Measurements from ENCODE around the gene MEIOSIN. TPM values are rescaled to one million over a fixed set of nuclear protein-coding genes. Genes with fewer than 3 reads are reported as not detected.
"Not testable (repeated sequence)": the region's sequence is repeated elsewhere in the genome, so short reads cannot be mapped to it uniquely, and the experiment has no call there.

MEIOSIN gene
- total RNA-seq, 1 experiment from 2014 or later = not detected

DNA sequence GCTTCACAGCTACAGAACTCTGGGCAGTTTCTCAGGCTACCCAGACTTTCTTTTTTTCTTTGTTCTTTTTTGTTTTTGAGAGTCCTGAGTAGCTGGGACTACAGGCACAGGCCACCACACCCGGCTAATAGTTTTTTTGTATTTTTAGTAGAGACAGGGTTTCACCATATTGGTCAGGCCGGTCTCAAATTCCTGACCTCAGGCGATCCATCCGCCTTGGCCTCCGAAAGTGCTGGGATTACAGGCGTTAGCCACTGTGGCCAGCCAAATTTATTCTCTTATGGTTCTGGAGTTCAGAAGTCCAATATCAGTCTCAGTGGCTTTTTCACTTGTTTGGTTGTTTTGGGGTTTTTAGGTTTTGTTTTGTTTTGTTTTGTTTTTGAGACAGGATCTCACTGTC is 12.4 kb downstream of the MEIOSIN start:
- TF ChIP-seq EZH2 (IDR thresholded peaks at IDR 0.05; ENCODE audit: borderline replicate concordance, low read depth, low read length, poor library complexity, severe bottlenecking) = no peak
- TF ChIP-seq, protein P1, sequence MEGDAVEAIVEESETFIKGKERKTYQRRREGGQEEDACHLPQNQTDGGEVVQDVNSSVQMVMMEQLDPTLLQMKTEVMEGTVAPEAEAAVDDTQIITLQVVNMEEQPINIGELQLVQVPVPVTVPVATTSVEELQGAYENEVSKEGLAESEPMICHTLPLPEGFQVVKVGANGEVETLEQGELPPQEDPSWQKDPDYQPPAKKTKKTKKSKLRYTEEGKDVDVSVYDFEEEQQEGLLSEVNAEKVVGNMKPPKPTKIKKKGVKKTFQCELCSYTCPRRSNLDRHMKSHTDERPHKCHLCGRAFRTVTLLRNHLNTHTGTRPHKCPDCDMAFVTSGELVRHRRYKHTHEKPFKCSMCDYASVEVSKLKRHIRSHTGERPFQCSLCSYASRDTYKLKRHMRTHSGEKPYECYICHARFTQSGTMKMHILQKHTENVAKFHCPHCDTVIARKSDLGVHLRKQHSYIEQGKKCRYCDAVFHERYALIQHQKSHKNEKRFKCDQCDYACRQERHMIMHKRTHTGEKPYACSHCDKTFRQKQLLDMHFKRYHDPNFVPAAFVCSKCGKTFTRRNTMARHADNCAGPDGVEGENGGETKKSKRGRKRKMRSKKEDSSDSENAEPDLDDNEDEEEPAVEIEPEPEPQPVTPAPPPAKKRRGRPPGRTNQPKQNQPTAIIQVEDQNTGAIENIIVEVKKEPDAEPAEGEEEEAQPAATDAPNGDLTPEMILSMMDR (conservative IDR thresholded peaks at IDR 0.05; ENCODE audit: low read depth, low read length) = no peak
- Histone ChIP-seq H3K4me3 (ENCODE audit: low read depth, low read length, poor library complexity, severe bottlenecking) (no peak overlapping the region), H3K36me3 (ENCODE audit: insufficient read depth, low read length, poor library complexity, severe bottlenecking) (no peaks in the 10 kb centered on the region), H3K27ac (ENCODE audit: low read depth, low read length, poor library complexity, severe bottlenecking) (no peak overlapping the region), H3K27me3 (replicated peaks; ENCODE audit: insufficient read depth, low read depth, low read length, poor library complexity) (no peaks in the 10 kb centered on the region), H3K4me1 (ENCODE audit: insufficient read depth, low read length, poor library complexity, severe bottlenecking) (no peaks in the 10 kb centered on the region), H3K9me3 (ENCODE audit: low read depth, low read length, poor library complexity, severe bottlenecking) (no peaks in the 10 kb centered on the region)
- no peak for DNase-seq (ENCODE audit: low spot score)
- ChIA-PET CTCF (no interaction called here), POLR2A (ENCODE audit: low non-redundant PET) (interaction anchor here (0.6 kb wide), 1 partner anchor 31 kb away, joined by 4 read pairs; no protein-coding TSS in a partner anchor)
- intact Hi-C loops (cut with micrococcal nuclease; ENCODE audit: unreplicated experiment) = no loop called here
- no TSS peak for BruUV-seq (replicated peaks)

DNA sequence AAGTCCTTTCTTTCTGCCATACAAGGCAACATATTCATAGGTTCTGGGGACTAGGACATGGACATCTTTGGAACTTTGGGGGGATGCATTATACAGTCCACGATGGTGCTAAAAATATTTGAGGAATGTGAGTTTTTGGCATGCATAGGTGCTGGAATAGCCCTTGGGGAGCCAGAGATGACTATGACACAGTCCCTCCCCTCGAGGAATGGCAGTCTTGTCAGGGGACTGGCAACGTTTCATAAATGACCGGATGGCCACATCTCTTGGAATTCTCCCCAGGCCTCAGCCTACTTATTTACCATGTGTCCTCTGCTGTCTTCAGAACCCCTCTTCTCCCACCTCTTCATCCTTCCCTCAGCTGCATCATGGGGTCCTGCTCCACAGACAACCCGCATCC is 13.6 kb downstream of the MEIOSIN start:
- H3K27ac ChIP-seq (ENCODE audit: low read depth, low read length, poor library complexity, severe bottlenecking) = no peak overlapping the region
- BruUV-seq (replicated peaks) = no TSS peak
- no peak for TF ChIP-seq EZH2 (IDR thresholded peaks at IDR 0.05; ENCODE audit: borderline replicate concordance, low read depth, low read length, poor library complexity, severe bottlenecking)
- TF ChIP-seq, protein P1 (conservative IDR thresholded peaks at IDR 0.05; ENCODE audit: low read depth, low read length) = no peak
- H3K4me3 ChIP-seq (ENCODE audit: low read depth, low read length, poor library complexity, severe bottlenecking) = no peak overlapping the region
- H3K36me3 ChIP-seq (ENCODE audit: insufficient read depth, low read length, poor library complexity, severe bottlenecking) = no peaks in the 10 kb centered on the region
- H3K27me3 ChIP-seq (replicated peaks; ENCODE audit: insufficient read depth, low read depth, low read length, poor library complexity) = no peaks in the 10 kb centered on the region
- no peaks in the 10 kb centered on the region for H3K9me3 ChIP-seq (ENCODE audit: low read depth, low read length, poor library complexity, severe bottlenecking)
- CTCF ChIA-PET = no interaction called here
- H3K4me1 ChIP-seq (ENCODE audit: insufficient read depth, low read length, poor library complexity, severe bottlenecking) = no peaks in the 10 kb centered on the region
- POLR2A ChIA-PET (ENCODE audit: low non-redundant PET) = no interaction called here
- intact Hi-C loops (cut with micrococcal nuclease; ENCODE audit: unreplicated experiment) = no loop called here
- DNase-seq (ENCODE audit: low spot score) = no peak

DNA sequence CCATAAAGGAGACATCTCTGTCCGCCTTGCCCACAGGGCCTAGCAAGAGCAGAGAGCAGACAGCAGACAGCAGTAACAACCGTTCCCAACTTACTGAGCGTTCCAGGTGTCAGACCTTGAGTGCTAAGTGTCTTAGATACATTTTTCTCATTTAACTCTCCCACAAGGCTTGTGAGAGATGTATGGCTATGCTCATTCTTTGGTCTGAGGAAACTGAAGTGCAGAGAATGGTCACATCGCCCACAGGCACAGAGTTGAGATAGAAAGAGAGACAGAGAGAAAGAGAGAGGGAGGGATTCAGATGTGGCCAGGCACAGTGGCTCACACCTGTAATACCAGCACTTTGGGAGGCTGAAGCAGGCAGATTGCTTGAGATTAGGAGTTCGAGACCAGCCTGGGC is 14.3 kb downstream of the MEIOSIN start:
- no peak overlapping the region for H3K27ac ChIP-seq (ENCODE audit: low read depth, low read length, poor library complexity, severe bottlenecking)
- H3K4me1 ChIP-seq (ENCODE audit: insufficient read depth, low read length, poor library complexity, severe bottlenecking) = no peaks in the 10 kb centered on the region
- intact Hi-C loops (cut with micrococcal nuclease; ENCODE audit: unreplicated experiment) = no loop called here
- no TSS peak for BruUV-seq (replicated peaks)
- H3K36me3 ChIP-seq (ENCODE audit: insufficient read depth, low read length, poor library complexity, severe bottlenecking) = no peaks in the 10 kb centered on the region
- POLR2A ChIA-PET (ENCODE audit: low non-redundant PET) = no interaction called here
- CTCF ChIA-PET = no interaction called here
- no peaks in the 10 kb centered on the region for H3K9me3 ChIP-seq (ENCODE audit: low read depth, low read length, poor library complexity, severe bottlenecking)
- H3K4me3 ChIP-seq (ENCODE audit: low read depth, low read length, poor library complexity, severe bottlenecking) = no peak overlapping the region
- DNase-seq (ENCODE audit: low spot score) = no peak
- H3K27me3 ChIP-seq (replicated peaks; ENCODE audit: insufficient read depth, low read depth, low read length, poor library complexity) = no peaks in the 10 kb centered on the region
- TF ChIP-seq EZH2 (IDR thresholded peaks at IDR 0.05; ENCODE audit: borderline replicate concordance, low read depth, low read length, poor library complexity, severe bottlenecking) = no peak
- TF ChIP-seq, protein P1 (conservative IDR thresholded peaks at IDR 0.05; ENCODE audit: low read depth, low read length) = no peak

- H3K27me3 ChIP-seq (replicated peaks; ENCODE audit: insufficient read depth, low read depth, low read length, poor library complexity); H3K4me3 ChIP-seq (ENCODE audit: low read depth, low read length, poor library complexity, severe bottlenecking); H3K36me3 ChIP-seq (ENCODE audit: insufficient read depth, low read length, poor library complexity, severe bottlenecking); H3K27ac ChIP-seq (ENCODE audit: low read depth, low read length, poor library complexity, severe bottlenecking); H3K9me3 ChIP-seq (ENCODE audit: low read depth, low read length, poor library complexity, severe bottlenecking); BruUV-seq (replicated peaks); intact Hi-C loops (cut with micrococcal nuclease; ENCODE audit: unreplicated experiment); H3K4me1 ChIP-seq (ENCODE audit: insufficient read depth, low read length, poor library complexity, severe bottlenecking); DNase-seq (ENCODE audit: low spot score): not testable (repeated sequence)
- ChIA-PET CTCF (interaction anchor here (0.6 kb wide), 1 partner anchor 1006 kb away, joined by 11 read pairs; no protein-coding TSS in a partner anchor), POLR2A (ENCODE audit: low non-redundant PET) (interaction anchor here (0.6 to 0.7 kb wide), 2 partner anchors 9 to 16 kb away, joined by 4 to 8 read pairs; no protein-coding TSS in a partner anchor)
These were observed 18.2 kb downstream of the MEIOSIN start for GRCh38 chr19:45751483-45751882.

Measured in A673 (cell line).